Measurements from ENCODE around the gene BEND6. TPM values are rescaled to one million over a fixed set of nuclear protein-coding genes. Genes with fewer than 3 reads are reported as not detected.

BEND6 gene
- total RNA-seq, 4 donors from 2014 or later: 0.54 to 4.5 (median 3.6) TPM; not detected in 1

DNA sequence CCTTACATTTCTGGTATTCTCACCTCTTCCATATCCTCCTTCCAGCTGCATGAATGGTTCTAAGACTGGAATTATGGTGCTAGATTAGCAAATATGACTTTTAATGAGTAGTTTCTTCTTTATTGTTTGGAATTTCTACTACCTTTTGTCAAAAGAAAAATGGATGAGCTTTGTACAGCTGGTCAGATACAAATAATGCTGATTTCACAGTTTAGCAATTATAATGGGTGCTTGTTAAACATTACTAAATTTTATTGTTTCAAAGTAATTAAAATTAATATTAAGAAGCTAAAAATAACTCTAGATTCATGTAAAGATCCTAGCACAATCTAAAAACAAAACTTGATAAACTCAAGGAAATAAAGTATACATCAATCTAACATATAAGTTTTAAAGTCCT, 32.3 kb upstream of the BEND6 start:
- Histone ChIP-seq H3K27ac (no peak overlapping the region), H3K9me3 (no peaks in the 10 kb centered on the region), H3K4me3 (no peak overlapping the region), H3K36me3 (no peaks in the 10 kb centered on the region), H3K4me1 (no peaks in the 10 kb centered on the region), H3K27me3 (no peaks in the 10 kb centered on the region)
- ATAC-seq: no peak
- TF ChIP-seq EP300 (IDR thresholded peaks at IDR 0.05): no peak
- no peak for TF ChIP-seq POLR2A (IDR thresholded peaks at IDR 0.05)
- TF ChIP-seq POLR2AphosphoS5 (IDR thresholded peaks at IDR 0.05): no peak
- no peak for TF ChIP-seq CTCF (IDR thresholded peaks at IDR 0.05)

DNA sequence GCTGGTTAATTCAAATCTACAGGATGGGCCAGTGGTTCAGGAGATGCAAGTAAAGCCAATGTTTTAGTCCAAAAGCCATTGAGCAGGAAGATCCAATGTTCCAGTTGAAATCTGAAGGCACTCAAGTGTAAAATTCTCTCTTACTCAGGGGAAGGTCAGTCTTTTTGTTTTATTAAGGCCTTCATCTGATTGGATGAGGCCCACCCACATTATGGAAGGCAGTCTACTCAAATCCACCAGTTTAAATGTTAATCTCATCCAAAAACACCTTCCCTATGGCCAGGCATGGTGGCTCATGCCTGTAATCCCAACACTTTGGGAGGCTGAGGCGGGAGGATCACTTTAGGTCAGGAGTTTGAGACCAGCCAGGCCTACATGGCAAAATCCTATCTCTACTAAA, 31.3 kb upstream of the BEND6 start:
- Histone ChIP-seq H3K4me3 (no peak overlapping the region), H3K4me1 (no peaks in the 10 kb centered on the region), H3K9me3 (no peaks in the 10 kb centered on the region), H3K36me3 (no peaks in the 10 kb centered on the region), H3K27ac (no peak overlapping the region), H3K27me3 (no peaks in the 10 kb centered on the region)
- WGBS, 2 donors (ENCODE audit: low coverage in 1 of 2): 100% methylated on average over 1 of the region's 1 CpG; no CpG with 5 or more reads in 1 of the 2 donors
- TF ChIP-seq EP300 (IDR thresholded peaks at IDR 0.05) (no peak), POLR2A (IDR thresholded peaks at IDR 0.05) (no peak), POLR2AphosphoS5 (IDR thresholded peaks at IDR 0.05) (no peak), CTCF (IDR thresholded peaks at IDR 0.05) (no peak)
- ATAC-seq: no peak

DNA sequence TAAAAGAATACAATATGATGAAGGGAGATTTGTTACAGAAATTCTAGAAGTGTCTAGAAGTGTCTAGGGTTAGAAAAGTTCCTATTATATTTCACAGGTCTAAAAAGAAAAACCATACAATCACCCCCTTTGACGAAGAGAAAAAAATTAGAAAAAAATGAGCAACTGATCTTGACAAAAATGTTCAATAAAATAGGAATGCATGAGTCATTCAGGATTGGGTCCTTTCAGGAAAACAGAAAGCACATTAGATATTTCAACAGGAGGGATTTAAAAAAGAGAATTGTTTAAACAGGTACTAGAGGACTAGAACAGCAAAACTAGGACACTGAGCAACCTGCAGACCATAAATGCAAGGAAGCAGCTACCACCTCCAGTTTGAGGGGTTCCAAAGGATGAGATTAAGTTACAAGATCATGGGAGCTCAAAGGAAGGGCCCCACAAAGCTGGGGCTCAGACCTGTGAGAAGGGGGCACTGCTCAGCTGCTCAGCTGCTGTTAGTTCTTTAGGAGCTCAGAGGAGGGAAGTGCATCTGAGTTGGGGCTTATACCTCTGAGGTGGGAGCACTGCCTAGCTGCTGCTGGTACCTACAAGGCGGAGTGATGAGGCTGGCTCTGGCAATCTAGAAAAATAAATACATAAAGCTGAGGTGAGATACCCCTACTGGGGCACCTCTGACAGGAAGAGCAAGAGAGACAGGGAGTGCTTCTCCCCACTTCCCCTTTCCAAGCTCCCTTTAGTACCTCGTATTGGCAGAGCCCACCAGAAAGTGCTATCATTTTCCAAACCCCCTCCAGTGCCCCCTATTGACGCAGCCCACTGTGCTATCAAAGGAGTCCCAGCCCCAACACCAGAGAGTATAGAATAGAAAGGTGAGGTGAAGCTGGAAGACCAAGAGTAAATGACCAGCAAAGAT, 27.1 kb upstream of the BEND6 start:
- no peaks in the 10 kb centered on the region for H3K4me1 ChIP-seq
- H3K27me3 ChIP-seq: no peaks in the 10 kb centered on the region
- WGBS, 2 donors (ENCODE audit: low coverage in 1 of 2): 43% methylated on average over 4 of the region's 4 CpGs; no CpG with 5 or more reads in 1 of the 2 donors
- no peak overlapping the region for H3K4me3 ChIP-seq
- no peak for TF ChIP-seq POLR2A (IDR thresholded peaks at IDR 0.05)
- TF ChIP-seq CTCF (IDR thresholded peaks at IDR 0.05): no peak
- no peak for TF ChIP-seq POLR2AphosphoS5 (IDR thresholded peaks at IDR 0.05)
- TF ChIP-seq EP300 (IDR thresholded peaks at IDR 0.05): no peak
- no peak overlapping the region for H3K27ac ChIP-seq
- no peaks in the 10 kb centered on the region for H3K9me3 ChIP-seq
- H3K36me3 ChIP-seq: no peaks in the 10 kb centered on the region
- no peak for ATAC-seq

GRCh38 chr6:56930846-56931245, 24.1 kb upstream of the BEND6 start:
- Histone ChIP-seq H3K4me1 (no peaks in the 10 kb centered on the region), H3K9me3 (no peaks in the 10 kb centered on the region), H3K27ac (no peak overlapping the region), H3K4me3 (no peak overlapping the region), H3K27me3 (no peaks in the 10 kb centered on the region), H3K36me3 (no peaks in the 10 kb centered on the region)
- no peak for ATAC-seq
- WGBS, 2 donors (ENCODE audit: low coverage in 1 of 2): 75 to 85% methylated on average over 2 of the region's 2 CpGs
- TF ChIP-seq CTCF (IDR thresholded peaks at IDR 0.05) (no peak), POLR2AphosphoS5 (IDR thresholded peaks at IDR 0.05) (no peak), EP300 (IDR thresholded peaks at IDR 0.05) (no peak), POLR2A (IDR thresholded peaks at IDR 0.05) (no peak)

GRCh38 chr6:56932910-56933477, 21.9 kb upstream of the BEND6 start:
- no peak for TF ChIP-seq POLR2A (IDR thresholded peaks at IDR 0.05)
- TF ChIP-seq CTCF (IDR thresholded peaks at IDR 0.05): no peak
- TF ChIP-seq POLR2AphosphoS5 (IDR thresholded peaks at IDR 0.05): no peak
- TF ChIP-seq EP300 (IDR thresholded peaks at IDR 0.05): no peak
- no peaks in the 10 kb centered on the region for H3K4me1 ChIP-seq
- no peaks in the 10 kb centered on the region for H3K9me3 ChIP-seq
- no peaks in the 10 kb centered on the region for H3K36me3 ChIP-seq
- H3K27ac ChIP-seq: no peak overlapping the region
- H3K27me3 ChIP-seq: no peaks in the 10 kb centered on the region
- no peak overlapping the region for H3K4me3 ChIP-seq
- 68 to 100% methylated on average over 1 to 2 of the region's 2 CpGs for WGBS, 2 donors (ENCODE audit: low coverage in 1 of 2)
- ATAC-seq: no peak
